ENCODE results near the gene PPP1CA.

DNA sequence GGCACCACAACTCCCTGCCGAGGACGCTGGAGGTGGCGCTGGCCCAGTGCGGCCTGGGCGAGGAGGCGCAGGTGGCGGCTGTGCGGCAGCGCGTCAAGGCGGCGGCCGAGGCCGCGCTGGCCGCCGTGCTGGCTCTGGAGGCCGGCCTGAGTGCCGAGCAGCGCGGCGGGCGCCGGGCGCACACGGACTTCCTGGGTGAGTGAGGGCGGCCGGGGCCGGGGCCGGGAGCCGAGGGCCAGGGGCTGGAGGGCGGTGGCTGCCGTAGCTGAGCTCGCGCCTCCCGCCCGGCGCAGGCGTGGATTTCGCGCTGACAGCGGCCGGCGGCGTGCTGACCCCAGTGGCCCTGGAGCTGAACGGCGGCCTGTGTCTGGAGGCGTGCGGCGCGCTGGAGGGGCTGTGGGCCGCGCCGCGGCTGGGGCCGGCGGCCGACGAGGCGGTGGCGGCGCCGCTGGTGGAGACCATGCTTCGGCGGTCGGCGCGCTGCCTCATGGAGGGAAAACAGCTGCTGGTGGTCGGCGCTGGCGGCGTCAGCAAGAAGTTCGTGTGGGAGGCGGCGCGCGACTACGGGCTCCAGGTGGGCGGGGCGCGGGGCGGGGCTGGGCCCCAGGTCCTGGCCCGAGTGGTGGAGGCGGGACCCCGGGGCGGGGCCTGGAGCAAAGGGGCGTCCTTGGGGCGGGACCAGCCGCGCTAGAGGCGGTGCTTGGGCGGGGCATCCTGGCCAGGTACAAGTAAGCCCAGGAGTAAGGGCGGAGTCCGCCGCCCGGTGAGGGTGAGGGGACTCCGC lies 19.2 kb upstream of the PPP1CA start:
- TF ChIP-seq, protein P1, sequence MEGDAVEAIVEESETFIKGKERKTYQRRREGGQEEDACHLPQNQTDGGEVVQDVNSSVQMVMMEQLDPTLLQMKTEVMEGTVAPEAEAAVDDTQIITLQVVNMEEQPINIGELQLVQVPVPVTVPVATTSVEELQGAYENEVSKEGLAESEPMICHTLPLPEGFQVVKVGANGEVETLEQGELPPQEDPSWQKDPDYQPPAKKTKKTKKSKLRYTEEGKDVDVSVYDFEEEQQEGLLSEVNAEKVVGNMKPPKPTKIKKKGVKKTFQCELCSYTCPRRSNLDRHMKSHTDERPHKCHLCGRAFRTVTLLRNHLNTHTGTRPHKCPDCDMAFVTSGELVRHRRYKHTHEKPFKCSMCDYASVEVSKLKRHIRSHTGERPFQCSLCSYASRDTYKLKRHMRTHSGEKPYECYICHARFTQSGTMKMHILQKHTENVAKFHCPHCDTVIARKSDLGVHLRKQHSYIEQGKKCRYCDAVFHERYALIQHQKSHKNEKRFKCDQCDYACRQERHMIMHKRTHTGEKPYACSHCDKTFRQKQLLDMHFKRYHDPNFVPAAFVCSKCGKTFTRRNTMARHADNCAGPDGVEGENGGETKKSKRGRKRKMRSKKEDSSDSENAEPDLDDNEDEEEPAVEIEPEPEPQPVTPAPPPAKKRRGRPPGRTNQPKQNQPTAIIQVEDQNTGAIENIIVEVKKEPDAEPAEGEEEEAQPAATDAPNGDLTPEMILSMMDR (conservative IDR thresholded peaks at IDR 0.05 in 1 of 2, IDR thresholded peaks at IDR 0.05 in 1 of 2; ENCODE audit: extremely low read depth in 1 of 2, insufficient read depth in 1 of 2, low read depth in 1 of 2, low read length in 2 of 2), result no peak
- no peak for TF ChIP-seq EZH2 (IDR thresholded peaks at IDR 0.05; ENCODE audit: borderline replicate concordance, low read length)
